Liver (tissue), 9 donors: ENCODE data around the gene KRTAP4-3. TPM values are rescaled to one million over a fixed set of nuclear protein-coding genes. Genes with fewer than 3 reads are reported as not detected.

Experiments
- DNase-seq: peaks from one replicate; pipeline ENCODE4 v3.0.0-alpha.2; 2017; ENCODE audit warnings: low spot score
- H3K27ac ChIP-seq, 2 donors: one replicate each; pipeline ENCODE4 v1.7.0; 2013; ENCODE audit warnings: inconsistent platforms in 2 of 2, low read length in 2 of 2, control low read depth in 1 of 2, low read depth in 1 of 2, mild to moderate bottlenecking in 1 of 2
- H3K27me3 ChIP-seq, 4 donors: one replicate each; pipeline versions ENCODE4 v1.6.1 to v1.7.0; 2013; ENCODE audit warnings: low read length in 3 of 4, inconsistent platforms in 1 of 4, mild to moderate bottlenecking in 1 of 4, moderate library complexity in 1 of 4; ENCODE audit not compliant: control insufficient read depth in 4 of 4, insufficient read depth in 4 of 4
- H3K36me3 ChIP-seq, 4 donors: one replicate each; pipeline versions ENCODE4 v1.6.1 to v1.7.0; 2013; ENCODE audit warnings: low read length in 3 of 4, mild to moderate bottlenecking in 3 of 4, low read depth in 1 of 4, moderate library complexity in 1 of 4; ENCODE audit not compliant: control insufficient read depth in 4 of 4, insufficient read depth in 3 of 4
- H3K4me1 ChIP-seq, 4 donors: one replicate each; pipeline versions ENCODE4 v1.6.1 to v1.7.0; 2013; ENCODE audit warnings: low read length in 3 of 4, mild to moderate bottlenecking in 3 of 4, moderate library complexity in 1 of 4; ENCODE audit not compliant: control insufficient read depth in 4 of 4, insufficient read depth in 4 of 4
- H3K4me3 ChIP-seq, 3 donors: one replicate each; pipeline versions ENCODE4 v1.6.1 to v1.7.0; 2013; ENCODE audit warnings: low read length in 3 of 3, control low read depth in 1 of 3, low read depth in 1 of 3, mild to moderate bottlenecking in 1 of 3
- H3K9ac ChIP-seq, 2 donors: one replicate each; pipeline ENCODE4 v1.7.0; 2013; ENCODE audit warnings: low read length in 2 of 2, mild to moderate bottlenecking in 2 of 2, moderate library complexity in 2 of 2, control low read depth in 1 of 2, low read depth in 1 of 2
- H3K9me3 ChIP-seq, 4 donors: one replicate each; pipeline versions ENCODE4 v1.6.1 to v1.7.0; 2013; ENCODE audit warnings: low read length in 3 of 4; ENCODE audit not compliant: control insufficient read depth in 4 of 4
- ATF3 ChIP-seq: IDR thresholded peaks from 2 replicates; pipeline ENCODE4 v1.6.1; 2016; ENCODE audit warnings: antibody characterized with exemption
- EGR1 ChIP-seq, 2 donors: IDR thresholded peaks; 2 replicates each; pipeline ENCODE4 v1.6.1; 2016 to 2018; ENCODE audit warnings: antibody characterized with exemption in 2 of 2, low read depth in 2 of 2
- FOXA1 ChIP-seq: IDR thresholded peaks from 2 replicates; pipeline ENCODE4 v1.6.1; 2016; ENCODE audit warnings: antibody characterized with exemption
- FOXA2 ChIP-seq: IDR thresholded peaks from 2 replicates; pipeline ENCODE4 v1.6.1; 2016; ENCODE audit warnings: antibody characterized with exemption
- GABPA ChIP-seq, 2 donors: IDR thresholded peaks in 1 of 2; conservative IDR thresholded peaks in 1 of 2; 2 replicates each; pipeline ENCODE4 v1.6.1; 2016; ENCODE audit warnings: antibody characterized with exemption in 2 of 2, mild to moderate bottlenecking in 1 of 2, moderate library complexity in 1 of 2
- JUND ChIP-seq, 2 donors: IDR thresholded peaks; 2 replicates each; pipeline ENCODE4 v1.6.1; 2016; ENCODE audit warnings: antibody characterized with exemption in 2 of 2
- MAX ChIP-seq: IDR thresholded peaks from 2 replicates; pipeline ENCODE4 v1.6.1; 2016; ENCODE audit warnings: antibody characterized with exemption
- NR2F2 ChIP-seq: IDR thresholded peaks from 2 replicates; pipeline ENCODE4 v1.6.1; 2016; ENCODE audit warnings: antibody characterized with exemption
- RAD21 ChIP-seq, 2 donors: IDR thresholded peaks; 2 replicates each; pipeline ENCODE4 v1.6.1; 2016; ENCODE audit warnings: antibody characterized with exemption in 2 of 2, mild to moderate bottlenecking in 2 of 2
- REST ChIP-seq: IDR thresholded peaks from 2 replicates; pipeline ENCODE4 v1.6.1; 2016; ENCODE audit warnings: antibody characterized with exemption, mild to moderate bottlenecking
- RXRA ChIP-seq, 2 donors: IDR thresholded peaks; 2 replicates each; pipeline ENCODE4 v1.6.1; 2017 to 2018; ENCODE audit warnings: antibody characterized with exemption in 2 of 2, mild to moderate bottlenecking in 1 of 2
- SP1 ChIP-seq: IDR thresholded peaks from 2 replicates; pipeline ENCODE4 v1.6.1; 2018; ENCODE audit warnings: antibody characterized with exemption, mild to moderate bottlenecking
- TAF1 ChIP-seq: conservative IDR thresholded peaks from 2 replicates; pipeline ENCODE4 v1.6.1; 2016; ENCODE audit warnings: antibody characterized with exemption, mild to moderate bottlenecking
- YY1 ChIP-seq: IDR thresholded peaks from 2 replicates; pipeline ENCODE4 v1.6.1; 2016; ENCODE audit warnings: antibody characterized with exemption, mild to moderate bottlenecking
- ZBTB33 ChIP-seq: IDR thresholded peaks from 2 replicates; pipeline ENCODE4 v1.6.1; 2016; ENCODE audit warnings: antibody characterized with exemption
- WGBS: extraction: QIAGEN DNeasy Blood & Tissue Kit; methylation state at CpG from one replicate; pipeline ENCODE4 v1.1.7; 2013; 5-methylcytosine and 5-hydroxymethylcytosine counted together
- polyA plus RNA-seq, 2 donors: library from polyadenylated mRNA; stranded (reverse) in 1 of 2; unstranded in 1 of 2; fragments of 200-250 nt in 1 of 2; fragments of >200 nt in 1 of 2; fragmentation: Nextera tagmentation in 1 of 2; extraction: Ambion mirVana in 1 of 2; gene quantifications; one replicate each; pipeline versions ENCODE4 v1.2.1 to v1.2.3, GENCODE V29; 2013 to 2015
- total RNA-seq, 2 donors: library from RNA; depleted of rRNA; stranded (reverse); fragments of >200 nt; gene quantifications; one replicate each; pipeline ENCODE4 v1.2.3, GENCODE V29; 2014
- TF ChIP-seq, protein P1 (sequence below): fragments of 150-350 bp; IDR thresholded peaks from 2 replicates; pipeline ENCODE4 v1.5.1; 2017; ENCODE audit warnings: improper control_type of control experiment, low read depth, low read length; ENCODE audit not compliant: missing input control
- donor health status: healthy.
- donor health status: healthy.
- donor health status: healthy.
- donor health status: healthy.
- donor health status: healthy.

The KRTAP4-3 gene
- total and polyA plus RNA-seq, 4 donors = not detected

- Histone ChIP-seq H3K4me3 (no peak overlapping the region), H3K27me3 (peaks cover 0 to 3% (median 0%) of the 10 kb centered on the region in 4 donors), H3K9me3 (peaks cover 0 to 4% (median 0%) of the 10 kb centered on the region in 4 donors), H3K27ac (no peak overlapping the region), H3K9ac (no peak overlapping the region), H3K36me3 (no peaks in the 10 kb centered on the region), H3K4me1 (no peaks in the 10 kb centered on the region)
- TF ChIP-seq RAD21 (IDR thresholded peaks at IDR 0.05) = no peak
- no peak for TF ChIP-seq FOXA1
- TF ChIP-seq TAF1 = no peak
- no peak for TF ChIP-seq JUND (IDR thresholded peaks at IDR 0.05)
- TF ChIP-seq EGR1 (IDR thresholded peaks at IDR 0.05; ENCODE audit: low read depth in 2 of 2) = no peak
- no peak for TF ChIP-seq RXRA (IDR thresholded peaks at IDR 0.05)
- TF ChIP-seq, protein P1, sequence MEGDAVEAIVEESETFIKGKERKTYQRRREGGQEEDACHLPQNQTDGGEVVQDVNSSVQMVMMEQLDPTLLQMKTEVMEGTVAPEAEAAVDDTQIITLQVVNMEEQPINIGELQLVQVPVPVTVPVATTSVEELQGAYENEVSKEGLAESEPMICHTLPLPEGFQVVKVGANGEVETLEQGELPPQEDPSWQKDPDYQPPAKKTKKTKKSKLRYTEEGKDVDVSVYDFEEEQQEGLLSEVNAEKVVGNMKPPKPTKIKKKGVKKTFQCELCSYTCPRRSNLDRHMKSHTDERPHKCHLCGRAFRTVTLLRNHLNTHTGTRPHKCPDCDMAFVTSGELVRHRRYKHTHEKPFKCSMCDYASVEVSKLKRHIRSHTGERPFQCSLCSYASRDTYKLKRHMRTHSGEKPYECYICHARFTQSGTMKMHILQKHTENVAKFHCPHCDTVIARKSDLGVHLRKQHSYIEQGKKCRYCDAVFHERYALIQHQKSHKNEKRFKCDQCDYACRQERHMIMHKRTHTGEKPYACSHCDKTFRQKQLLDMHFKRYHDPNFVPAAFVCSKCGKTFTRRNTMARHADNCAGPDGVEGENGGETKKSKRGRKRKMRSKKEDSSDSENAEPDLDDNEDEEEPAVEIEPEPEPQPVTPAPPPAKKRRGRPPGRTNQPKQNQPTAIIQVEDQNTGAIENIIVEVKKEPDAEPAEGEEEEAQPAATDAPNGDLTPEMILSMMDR = no peak
- TF ChIP-seq REST = no peak
- TF ChIP-seq SP1 = no peak
- no peak for TF ChIP-seq YY1
- no peak for TF ChIP-seq NR2F2
- TF ChIP-seq GABPA (IDR thresholded peaks at IDR 0.05 in 1 of 2, conservative IDR thresholded peaks at IDR 0.05 in 1 of 2) = no peak
- no peak for TF ChIP-seq MAX
- no peak for TF ChIP-seq ATF3
- no peak for TF ChIP-seq FOXA2
- no peak for DNase-seq
- WGBS = 56% methylated on average over 1 of the region's 1 CpG
These were observed 43.9 kb upstream of the KRTAP4-3 start for GRCh38 chr17:41211845-41212466.

DNA sequence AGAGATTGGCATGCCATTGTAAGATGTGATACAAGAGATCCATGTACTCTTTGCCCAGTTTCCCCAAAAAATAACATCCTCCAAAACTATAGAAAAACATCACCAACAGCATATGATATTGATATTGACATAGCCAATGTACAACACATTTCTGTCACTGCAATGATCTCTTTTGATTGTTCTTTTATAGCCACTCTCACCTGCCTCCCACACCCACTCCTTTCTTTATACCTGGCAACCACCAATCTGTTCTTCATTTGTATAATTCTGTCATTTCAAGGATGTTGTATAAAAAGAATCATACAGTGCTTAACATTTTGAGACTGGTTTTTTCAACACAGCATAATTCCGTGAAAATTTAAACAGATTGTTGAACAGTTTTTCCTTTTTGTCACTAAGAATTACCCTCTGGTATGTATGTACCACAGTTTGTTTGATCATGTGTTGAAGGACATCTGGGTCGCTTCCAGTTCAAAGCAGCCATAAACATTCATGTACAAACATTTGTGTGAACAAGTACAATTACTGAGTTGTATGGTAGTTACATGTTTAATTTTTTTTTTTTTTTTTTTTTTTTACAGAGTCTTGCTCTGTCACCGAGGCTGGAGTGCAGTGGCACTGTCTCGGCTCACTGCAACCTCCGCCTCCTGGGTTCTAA, 31.5 kb upstream of the KRTAP4-3 start:
- 61% methylated on average over 5 of the region's 5 CpGs for WGBS
- H3K9me3 ChIP-seq = no peaks in the 10 kb centered on the region
- H3K27ac ChIP-seq = no peak overlapping the region
- TF ChIP-seq JUND (IDR thresholded peaks at IDR 0.05) = no peak
- TF ChIP-seq MAX = no peak
- no peak for TF ChIP-seq ZBTB33
- TF ChIP-seq FOXA1 = no peak
- TF ChIP-seq, protein P1 = no peak
- no peak for TF ChIP-seq NR2F2
- no peak for TF ChIP-seq RXRA (IDR thresholded peaks at IDR 0.05)
- no peak for TF ChIP-seq TAF1
- no peak for TF ChIP-seq ATF3
- no peaks in the 10 kb centered on the region for H3K36me3 ChIP-seq
- DNase-seq = no peak
- no peak overlapping the region for H3K4me3 ChIP-seq
- no peaks in the 10 kb centered on the region for H3K27me3 ChIP-seq
- H3K4me1 ChIP-seq = no peaks in the 10 kb centered on the region
- no peak overlapping the region for H3K9ac ChIP-seq
